Measurements from ENCODE around the gene KDM2A. TPM values are rescaled to one million over a fixed set of nuclear protein-coding genes. Genes with fewer than 3 reads are reported as not detected.
"Not testable (repeated sequence)": the region's sequence is repeated elsewhere in the genome, so short reads cannot be mapped to it uniquely, and the experiment has no call there.

KDM2A gene
- total RNA-seq, 2 donors from 2014 or later = 96.8 to 105 TPM

- Mint-ChIP-seq H3K36me3 (ENCODE audit: low read depth) (no peaks in the 10 kb centered on the region), H3K9me3 (no peaks in the 10 kb centered on the region), H3K4me1 (peaks cover 8% of the 10 kb centered on the region), H3K27ac (no peak overlapping the region), H3K4me3 (no peak overlapping the region), H3K27me3 (no peaks in the 10 kb centered on the region)
- ATAC-seq (replicated peaks) = no peak
Measured at GRCh38 chr11:67102664-67103063, 16.4 kb upstream of the KDM2A start.

GRCh38 chr11:67105964-67106363, 13.1 kb upstream of the KDM2A start:
- no peak for ATAC-seq (replicated peaks)
- no peak overlapping the region for H3K27ac Mint-ChIP-seq
- H3K4me3 Mint-ChIP-seq = no peak overlapping the region
- no peaks in the 10 kb centered on the region for H3K9me3 Mint-ChIP-seq
- peaks cover 8% of the 10 kb centered on the region for H3K4me1 Mint-ChIP-seq
- H3K27me3 Mint-ChIP-seq = no peaks in the 10 kb centered on the region
- no peaks in the 10 kb centered on the region for H3K36me3 Mint-ChIP-seq (ENCODE audit: low read depth)

- no peaks in the 10 kb centered on the region for H3K9me3 Mint-ChIP-seq
- no peak for ATAC-seq (replicated peaks)
- H3K36me3 Mint-ChIP-seq (ENCODE audit: low read depth) = no peaks in the 10 kb centered on the region
- no peak overlapping the region for H3K27ac Mint-ChIP-seq
- no peak overlapping the region for H3K4me3 Mint-ChIP-seq
- H3K27me3 Mint-ChIP-seq = no peaks in the 10 kb centered on the region
- no peaks in the 10 kb centered on the region for H3K4me1 Mint-ChIP-seq
Measured at GRCh38 chr11:67111261-67111660, 7.8 kb upstream of the KDM2A start.

DNA sequence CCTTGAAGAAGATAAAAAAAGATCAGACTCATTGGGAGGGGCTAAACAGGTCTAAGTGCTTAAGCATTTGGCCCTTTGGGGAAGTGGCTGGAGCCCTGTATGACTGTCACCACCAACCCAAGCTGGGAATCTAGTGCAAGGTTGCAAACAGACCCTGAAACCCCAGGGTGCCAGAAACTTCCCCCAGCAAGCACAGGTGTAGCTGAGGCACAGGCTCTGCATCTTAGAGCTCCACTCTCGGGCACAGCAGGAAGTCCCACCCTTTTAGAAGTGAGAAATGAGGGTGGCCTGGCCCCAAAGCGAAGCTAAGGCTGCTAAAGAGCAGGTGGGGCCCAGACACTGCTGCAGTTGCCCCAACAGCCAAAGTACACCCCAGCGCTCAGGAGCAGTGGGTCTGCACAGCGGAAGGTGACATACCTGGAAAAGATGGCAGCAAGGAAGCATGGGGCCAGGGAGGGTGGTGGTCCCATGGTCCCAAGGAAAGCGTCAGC, 5.8 kb upstream of the KDM2A start:
- no peaks in the 10 kb centered on the region for H3K9me3 Mint-ChIP-seq
- H3K27me3 Mint-ChIP-seq = no peaks in the 10 kb centered on the region
- no peak for ATAC-seq (replicated peaks)
- no peak overlapping the region for H3K4me3 Mint-ChIP-seq
- no peak overlapping the region for H3K27ac Mint-ChIP-seq
- H3K36me3 Mint-ChIP-seq (ENCODE audit: low read depth) = no peaks in the 10 kb centered on the region
- H3K4me1 Mint-ChIP-seq = no peaks in the 10 kb centered on the region

- Mint-ChIP-seq H3K36me3 (ENCODE audit: low read depth) (no peaks in the 10 kb centered on the region), H3K4me3 (no peak overlapping the region), H3K4me1 (no peaks in the 10 kb centered on the region), H3K9me3 (no peaks in the 10 kb centered on the region), H3K27me3 (no peaks in the 10 kb centered on the region), H3K27ac (no peak overlapping the region)
- no peak for ATAC-seq (replicated peaks)
Measured at GRCh38 chr11:67114275-67114896, 4.7 kb upstream of the KDM2A start.

DNA sequence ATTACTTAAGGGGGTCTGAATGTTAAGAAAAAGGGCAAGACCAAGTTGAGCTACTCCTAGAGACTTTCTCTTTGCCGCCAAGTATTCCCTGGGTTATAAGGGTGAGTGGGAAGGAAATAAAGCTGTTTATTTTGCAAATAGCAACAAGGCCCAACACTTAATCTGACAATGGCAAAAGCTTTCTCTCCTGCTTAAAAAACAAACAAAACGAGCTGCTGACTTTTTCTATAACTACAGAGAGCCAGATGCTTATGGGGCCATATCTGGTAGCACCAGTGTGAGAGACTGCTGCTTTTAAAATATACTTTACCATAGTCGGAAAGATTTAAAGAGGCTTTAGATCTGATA, 2.3 kb upstream of the KDM2A start:
- H3K27ac Mint-ChIP-seq = no peak overlapping the region
- peaks cover 6% of the 10 kb centered on the region for H3K4me1 Mint-ChIP-seq
- H3K9me3 Mint-ChIP-seq = no peaks in the 10 kb centered on the region
- H3K4me3 Mint-ChIP-seq = no peak overlapping the region
- peaks cover 21% of the 10 kb centered on the region for H3K36me3 Mint-ChIP-seq (ENCODE audit: low read depth)
- no peak for ATAC-seq (replicated peaks)
- H3K27me3 Mint-ChIP-seq = no peaks in the 10 kb centered on the region

DNA sequence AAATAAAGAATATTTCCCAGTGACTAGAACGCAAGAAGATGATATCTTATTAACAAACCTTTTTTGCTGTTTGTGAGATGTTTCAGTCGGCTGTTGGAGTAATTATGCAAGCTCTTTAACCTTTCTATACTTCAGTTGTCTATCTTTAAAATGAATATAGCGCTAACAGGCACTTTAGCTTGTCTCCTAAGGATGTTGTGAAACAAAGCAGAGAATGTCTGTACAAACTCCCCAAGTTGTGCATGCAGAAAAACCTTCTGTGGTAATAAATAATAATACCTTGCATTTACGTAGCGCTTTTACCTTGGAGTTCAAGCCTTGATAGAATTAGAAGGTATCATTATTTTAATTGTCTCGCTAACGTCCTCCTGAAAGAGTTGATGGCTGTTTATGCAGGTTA, 1.9 kb upstream of the KDM2A start:
- no peaks in the 10 kb centered on the region for H3K27me3 Mint-ChIP-seq
- H3K36me3 Mint-ChIP-seq (ENCODE audit: low read depth) = peaks cover 25% of the 10 kb centered on the region
- H3K27ac Mint-ChIP-seq = no peak overlapping the region
- no peak for ATAC-seq (replicated peaks)
- H3K9me3 Mint-ChIP-seq = no peaks in the 10 kb centered on the region
- H3K4me1 Mint-ChIP-seq = peaks cover 6% of the 10 kb centered on the region
- H3K4me3 Mint-ChIP-seq = peak overlapping the region; percentile 59

GRCh38 chr11:67117672-67118180, 1.3 kb upstream of the KDM2A start:
- Mint-ChIP-seq H3K27me3 (no peaks in the 10 kb centered on the region), H3K4me1 (peaks cover 6% of the 10 kb centered on the region), H3K9me3 (no peaks in the 10 kb centered on the region), H3K27ac (no peak overlapping the region), H3K36me3 (ENCODE audit: low read depth) (peaks cover 30% of the 10 kb centered on the region), H3K4me3 (peak overlapping the region; percentile 59)
- ATAC-seq (replicated peaks) = peak; percentile 9

- Mint-ChIP-seq H3K27me3 (no peaks in the 10 kb centered on the region), H3K36me3 (ENCODE audit: low read depth) (peaks cover 35% of the 10 kb centered on the region), H3K9me3 (no peaks in the 10 kb centered on the region), H3K4me1 (peaks cover 6% of the 10 kb centered on the region), H3K27ac (no peak overlapping the region), H3K4me3 (peak overlapping the region; percentile 96)
- peak; percentile 28 for ATAC-seq (replicated peaks)
Measured at GRCh38 chr11:67118181-67118766, 789 bp upstream of the KDM2A start.

- no peaks in the 10 kb centered on the region for H3K27me3 Mint-ChIP-seq
- ATAC-seq (replicated peaks) = peak; percentile 0
- H3K27ac Mint-ChIP-seq = peak overlapping the region; percentile 89
- peaks cover 6% of the 10 kb centered on the region for H3K4me1 Mint-ChIP-seq
- H3K4me3 Mint-ChIP-seq = peak overlapping the region; percentile 96
- H3K36me3 Mint-ChIP-seq (ENCODE audit: low read depth) = peaks cover 51% of the 10 kb centered on the region
- no peaks in the 10 kb centered on the region for H3K9me3 Mint-ChIP-seq
Measured at GRCh38 chr11:67119585-67120391, 725 bp downstream of the KDM2A start.

GRCh38 chr11:67120456-67120855, 1.4 kb downstream of the KDM2A start:
- peak overlapping the region; percentile 89 for H3K27ac Mint-ChIP-seq
- no peak for ATAC-seq (replicated peaks)
- H3K4me1 Mint-ChIP-seq = peaks cover 6% of the 10 kb centered on the region
- no peaks in the 10 kb centered on the region for H3K9me3 Mint-ChIP-seq
- peaks cover 57% of the 10 kb centered on the region for H3K36me3 Mint-ChIP-seq (ENCODE audit: low read depth)
- peak overlapping the region; percentile 96 for H3K4me3 Mint-ChIP-seq
- no peaks in the 10 kb centered on the region for H3K27me3 Mint-ChIP-seq

GRCh38 chr11:67120881-67121710, 2.0 kb downstream of the KDM2A start:
- peaks cover 6% of the 10 kb centered on the region for H3K4me1 Mint-ChIP-seq
- ATAC-seq (replicated peaks) = no peak
- no peaks in the 10 kb centered on the region for H3K27me3 Mint-ChIP-seq
- peak overlapping the region; percentile 96 for H3K4me3 Mint-ChIP-seq
- no peaks in the 10 kb centered on the region for H3K9me3 Mint-ChIP-seq
- peak overlapping the region; percentile 89 for H3K27ac Mint-ChIP-seq
- peaks cover 64% of the 10 kb centered on the region for H3K36me3 Mint-ChIP-seq (ENCODE audit: low read depth)

DNA sequence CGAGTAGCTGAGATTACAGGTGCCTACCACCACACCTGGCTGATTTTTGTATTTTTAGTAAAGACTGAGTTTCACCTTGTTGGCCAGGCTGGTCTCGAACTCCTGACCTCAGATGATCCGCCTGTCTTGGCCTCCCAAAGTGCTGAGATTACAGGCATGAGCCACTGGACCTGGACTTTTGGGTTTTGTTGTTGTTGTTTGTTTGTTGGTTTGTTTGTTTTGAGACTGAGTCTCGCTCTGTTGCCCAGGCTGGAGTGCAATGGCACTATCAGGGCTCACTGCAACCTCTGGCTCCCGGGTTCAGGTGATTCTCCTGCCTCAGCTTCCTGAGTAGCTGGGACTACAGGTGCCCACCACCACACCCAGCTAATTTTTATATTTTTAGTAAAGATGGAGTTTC, 4.7 kb downstream of the KDM2A start:
- not testable (repeated sequence) for H3K4me1 Mint-ChIP-seq; H3K4me3 Mint-ChIP-seq; H3K27me3 Mint-ChIP-seq; H3K27ac Mint-ChIP-seq; H3K9me3 Mint-ChIP-seq; ATAC-seq (replicated peaks)
- H3K36me3 Mint-ChIP-seq (ENCODE audit: low read depth) = peaks cover 91% of the 10 kb centered on the region

DNA sequence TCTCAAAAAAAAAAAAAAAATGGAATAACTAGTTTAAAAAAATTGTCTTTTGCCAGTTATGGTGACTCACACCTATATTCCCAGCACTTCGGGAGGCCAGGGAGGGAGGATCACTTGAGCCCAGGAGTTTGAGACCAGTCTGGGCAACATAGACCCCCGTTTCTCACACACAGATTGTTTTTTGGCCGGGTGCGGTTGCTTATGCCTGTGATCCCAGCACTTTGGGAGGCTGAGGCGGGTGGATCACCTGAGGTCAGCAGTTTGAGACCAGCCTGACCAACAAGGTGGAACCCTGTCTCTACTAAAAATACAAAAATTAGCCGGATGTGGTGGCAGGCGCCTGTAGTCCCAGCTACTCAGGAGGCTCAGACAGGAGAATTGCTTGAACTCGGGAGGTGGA, 7.2 kb downstream of the KDM2A start:
- H3K27me3 Mint-ChIP-seq; H3K4me3 Mint-ChIP-seq; H3K27ac Mint-ChIP-seq; ATAC-seq (replicated peaks); H3K9me3 Mint-ChIP-seq: not testable (repeated sequence)
- Mint-ChIP-seq H3K4me1 (peaks cover 11% of the 10 kb centered on the region), H3K36me3 (ENCODE audit: low read depth) (peaks cover 95% of the 10 kb centered on the region)
